DOHH2 (cell line): Measurements from ENCODE around the gene SEC31A.
A peak's percentile ranks its signal among the peaks of the same experiment; 100 is the strongest.

Experiments used
- H3F3A ChIP-seq: fragments of 200-600 bp; sonication (generic), shearing (Covaris generic); 2 replicates; pipeline ENCODE4 v1.6.0; 2016; ENCODE audit warnings: antibody characterized with exemption, mild to moderate bottlenecking; ENCODE audit not compliant: control insufficient read depth, insufficient read depth
- H3K27ac ChIP-seq: fragments of 200-600 bp; sonication (generic); 2 replicates; pipeline ENCODE4 v1.5.1; 2014; ENCODE audit warnings: low read depth, mild to moderate bottlenecking, low read length, moderate library complexity
- H3K27me3 ChIP-seq: fragments of 200-600 bp; sonication (generic); 2 replicates; pipeline ENCODE4 v1.6.1; 2014; ENCODE audit warnings: mild to moderate bottlenecking, low read length, mixed read lengths; ENCODE audit not compliant: control insufficient read depth
- H3K36me3 ChIP-seq: fragments of 200-600 bp; sonication (generic); 2 replicates; pipeline ENCODE4 v1.6.1; 2014; ENCODE audit warnings: mild to moderate bottlenecking, low read length, moderate library complexity, mixed read lengths; ENCODE audit not compliant: control insufficient read depth
- H3K4me1 ChIP-seq: fragments of 200-600 bp; sonication (generic); 2 replicates; pipeline ENCODE4 v1.6.1; 2014; ENCODE audit warnings: mild to moderate bottlenecking, low read length, mixed read lengths; ENCODE audit not compliant: control insufficient read depth
- H3K4me2 ChIP-seq: fragments of 200-600 bp; sonication (generic); 2 replicates; pipeline ENCODE4 v1.6.0; 2014; ENCODE audit warnings: mild to moderate bottlenecking, low read length, moderate library complexity
- H3K4me3 ChIP-seq: fragments of 200-600 bp; sonication (generic); 2 replicates; pipeline ENCODE4 v1.5.1; 2014; ENCODE audit warnings: mild to moderate bottlenecking, low read length, mixed read lengths
- H3K79me2 ChIP-seq: fragments of 200-600 bp; sonication (generic); 2 replicates; pipeline ENCODE4 v1.6.1; 2014; ENCODE audit warnings: mild to moderate bottlenecking, low read length, mixed read lengths; ENCODE audit not compliant: control insufficient read depth
- H3K9me2 ChIP-seq: fragments of 200-600 bp; sonication (generic); replicated peaks from 2 replicates; pipeline ENCODE4 v1.6.1; 2014; ENCODE audit warnings: mild to moderate bottlenecking, low read length, mixed read lengths; ENCODE audit not compliant: control insufficient read depth
- H3K9me3 ChIP-seq: fragments of 200-600 bp; sonication (generic); 2 replicates; pipeline ENCODE4 v1.6.1; 2014; ENCODE audit warnings: antibody characterized with exemption, low read length, mixed read lengths; ENCODE audit not compliant: control insufficient read depth, insufficient read depth
- H4K20me1 ChIP-seq: fragments of 200-600 bp; sonication (generic); 2 replicates; pipeline ENCODE4 v1.6.0; 2014; ENCODE audit warnings: low read depth, mild to moderate bottlenecking, antibody characterized with exemption, low read length, moderate library complexity; ENCODE audit not compliant: control insufficient read depth, insufficient read depth
- CTCF ChIP-seq: fragments of 200-600 bp; sonication (generic); IDR thresholded peaks from one replicate; pipeline ENCODE4 v1.5.1; 2014; ENCODE audit warnings: antibody characterized with exemption, mild to moderate bottlenecking, low read depth, low read length; ENCODE audit not compliant: poor library complexity, severe bottlenecking
- EZH2phosphoT487 ChIP-seq: fragments of 200-600 bp; sonication (generic); IDR thresholded peaks from 2 replicates; pipeline ENCODE4 v1.6.1; 2017; ENCODE audit warnings: borderline replicate concordance, mild to moderate bottlenecking, antibody characterized with exemption, low read length, moderate library complexity, mixed read lengths

Gene SEC31A

GRCh38 chr4:82901183-82901718, 10.3 kb upstream of the SEC31A start:
- TF ChIP-seq EZH2phosphoT487 (no peak), CTCF (no peak)
- no peaks in the 10 kb centered on the region for H3K9me3 ChIP-seq
- peak overlapping the region; percentile 88 for H3K27ac ChIP-seq
- peak overlapping the region; percentile 79 for H3K4me3 ChIP-seq
- H3K79me2 ChIP-seq = peaks cover 63% of the 10 kb centered on the region
- H3K36me3 ChIP-seq = peaks cover 45% of the 10 kb centered on the region
- peaks cover 22% of the 10 kb centered on the region for H3F3A ChIP-seq
- H3K4me2 ChIP-seq = peak overlapping the region; percentile 84
- peaks cover 42% of the 10 kb centered on the region for H3K4me1 ChIP-seq
- H3K27me3 ChIP-seq = no peaks in the 10 kb centered on the region
- no peaks in the 10 kb centered on the region for H3K9me2 ChIP-seq
- peaks cover 18% of the 10 kb centered on the region for H4K20me1 ChIP-seq

- no peaks in the 10 kb centered on the region for H3K27me3 ChIP-seq
- H3K4me1 ChIP-seq = peaks cover 40% of the 10 kb centered on the region
- H3F3A ChIP-seq = peaks cover 25% of the 10 kb centered on the region
- H3K4me2 ChIP-seq = peak within 1 kb of the TSS; percentile 90
- no peaks in the 10 kb centered on the region for H3K9me2 ChIP-seq
- H4K20me1 ChIP-seq = peaks cover 18% of the 10 kb centered on the region
- peaks cover 70% of the 10 kb centered on the region for H3K79me2 ChIP-seq
- peak within 1 kb of the TSS; percentile 88 for H3K27ac ChIP-seq
- no peaks in the 10 kb centered on the region for H3K9me3 ChIP-seq
- no peak for TF ChIP-seq CTCF
- TF ChIP-seq EZH2phosphoT487 = no peak
- peaks cover 50% of the 10 kb centered on the region for H3K36me3 ChIP-seq
- peak within 1 kb of the TSS; percentile 79 for H3K4me3 ChIP-seq
Observed at GRCh38 chr4:82900411-82901182, 9.6 kb upstream of the SEC31A start, which contains the start of gene THAP9. TSS of gene THAP9 (plus strand) at chr4:82900735. CDS start at chr4:82900803, 68 bp downstream.

- Histone ChIP-seq H3K79me2 (peaks cover 75% of the 10 kb centered on the region), H4K20me1 (peaks cover 18% of the 10 kb centered on the region), H3K9me2 (no peaks in the 10 kb centered on the region), H3F3A (peaks cover 31% of the 10 kb centered on the region), H3K27ac (peak overlapping the region; percentile 88), H3K9me3 (no peaks in the 10 kb centered on the region), H3K4me3 (peak overlapping the region; percentile 79), H3K4me1 (peaks cover 36% of the 10 kb centered on the region), H3K27me3 (no peaks in the 10 kb centered on the region), H3K4me2 (peak overlapping the region; percentile 90), H3K36me3 (peaks cover 50% of the 10 kb centered on the region)
- no peak for TF ChIP-seq EZH2phosphoT487
- no peak for TF ChIP-seq CTCF
Observed at GRCh38 chr4:82900066-82900410, 9.1 kb upstream of the SEC31A start.
